Testis (tissue), 3 donors: ENCODE data around the gene S1PR1. TPM values are rescaled to one million over a fixed set of nuclear protein-coding genes. Genes with fewer than 3 reads are reported as not detected.

Experiments used
- DNase-seq: peaks from one replicate; pipeline ENCODE4 v3.0.0-alpha.2; 2019
- H3K27ac ChIP-seq, 2 donors: fragments of 200-600 bp; sonication (generic); one replicate each; pipeline ENCODE4 v1.5.1; 2019
- H3K27me3 ChIP-seq: fragments of 200-600 bp; sonication (generic); one replicate; pipeline ENCODE4 v1.5.1; 2019
- H3K36me3 ChIP-seq: fragments of 200-600 bp; sonication (generic); one replicate; pipeline ENCODE4 v1.5.1; 2017; ENCODE audit warnings: low read depth; ENCODE audit errors: missing control alignments
- H3K4me1 ChIP-seq: fragments of 200-600 bp; sonication (generic); one replicate; pipeline ENCODE4 v1.5.1; 2019
- H3K4me3 ChIP-seq, 2 donors: fragments of 200-600 bp; sonication (generic); one replicate each; pipeline ENCODE4 v1.5.1; 2017 to 2019
- H3K9me3 ChIP-seq: fragments of 200-600 bp; sonication (generic); one replicate; pipeline ENCODE4 v1.5.1; 2017
- POLR2A ChIP-seq: fragments of 450-650 bp; IDR thresholded peaks from one replicate; pipeline ENCODE4 v1.6.1; 2017; ENCODE audit warnings: antibody characterized with exemption, mild to moderate bottlenecking, moderate library complexity
- WGBS, 2 donors: methylation state at CpG; one replicate each; pipeline ENCODE4 v1.1.5; 2018; 5-methylcytosine and 5-hydroxymethylcytosine counted together
- intact Hi-C: fragments of 100-400 bp; cut with DNase I; formaldehyde crosslinking; loops from one replicate; pipeline ENCODE4 v1.15.1; 2023; ENCODE audit warnings: low total_unique reads
- polyA plus RNA-seq: library from polyadenylated mRNA; stranded (reverse); fragments of 350-450 nt; fragmentation: Illumina TruSeq; extraction: RNeasy Lipid Tissue Mini Kit (QIAGEN cat#74804); gene quantifications from one replicate; pipeline ENCODE4 v1.2.3, GENCODE V29; 2014; ENCODE audit warnings: low read depth, low replicate concordance; ENCODE audit not compliant: insufficient read depth
- total RNA-seq, 2 donors: library from RNA; depleted of rRNA; stranded (reverse); fragments of >200 nt; gene quantifications; one replicate each; pipeline ENCODE4 v1.2.3, GENCODE V29; 2016
- TF ChIP-seq, protein P1 (sequence below), 3 experiments: fragments of 450-650 bp in 2 of 3; fragments of 200-600 bp in 1 of 3; sonication (generic) in 1 of 3; IDR thresholded peaks; one replicate each; pipeline ENCODE4 v1.5.1; 2016 to 2019; ENCODE audit warnings: antibody characterized with exemption in 3 of 3, mild to moderate bottlenecking in 2 of 3, moderate library complexity in 1 of 3

The S1PR1 gene
- total and polyA plus RNA-seq, 3 donors from 2014 or later = 6.4 to 11.5 (median 9.3) TPM

GRCh38 chr1:101241485-101242225, 4.8 kb downstream of the S1PR1 start:
- Histone ChIP-seq H3K36me3 (no peaks in the 10 kb centered on the region), H3K27ac (no peak overlapping the region), H3K27me3 (no peaks in the 10 kb centered on the region), H3K4me1 (peaks cover 5% of the 10 kb centered on the region), H3K4me3 (no peak overlapping the region), H3K9me3 (no peaks in the 10 kb centered on the region)
- DNase-seq = no peak
- TF ChIP-seq POLR2A = no peak
- TF ChIP-seq, protein P1, sequence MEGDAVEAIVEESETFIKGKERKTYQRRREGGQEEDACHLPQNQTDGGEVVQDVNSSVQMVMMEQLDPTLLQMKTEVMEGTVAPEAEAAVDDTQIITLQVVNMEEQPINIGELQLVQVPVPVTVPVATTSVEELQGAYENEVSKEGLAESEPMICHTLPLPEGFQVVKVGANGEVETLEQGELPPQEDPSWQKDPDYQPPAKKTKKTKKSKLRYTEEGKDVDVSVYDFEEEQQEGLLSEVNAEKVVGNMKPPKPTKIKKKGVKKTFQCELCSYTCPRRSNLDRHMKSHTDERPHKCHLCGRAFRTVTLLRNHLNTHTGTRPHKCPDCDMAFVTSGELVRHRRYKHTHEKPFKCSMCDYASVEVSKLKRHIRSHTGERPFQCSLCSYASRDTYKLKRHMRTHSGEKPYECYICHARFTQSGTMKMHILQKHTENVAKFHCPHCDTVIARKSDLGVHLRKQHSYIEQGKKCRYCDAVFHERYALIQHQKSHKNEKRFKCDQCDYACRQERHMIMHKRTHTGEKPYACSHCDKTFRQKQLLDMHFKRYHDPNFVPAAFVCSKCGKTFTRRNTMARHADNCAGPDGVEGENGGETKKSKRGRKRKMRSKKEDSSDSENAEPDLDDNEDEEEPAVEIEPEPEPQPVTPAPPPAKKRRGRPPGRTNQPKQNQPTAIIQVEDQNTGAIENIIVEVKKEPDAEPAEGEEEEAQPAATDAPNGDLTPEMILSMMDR (IDR thresholded peaks at IDR 0.05) = no peak
- intact Hi-C loops = no loop called here

GRCh38 chr1:101242324-101243050, 5.7 kb downstream of the S1PR1 start:
- WGBS, 2 donors = 77 to 81% methylated on average over 2 of the region's 2 CpGs
- H3K27me3 ChIP-seq = no peaks in the 10 kb centered on the region
- H3K4me1 ChIP-seq = peaks cover 3% of the 10 kb centered on the region
- no peak overlapping the region for H3K27ac ChIP-seq
- intact Hi-C loops = no loop called here
- TF ChIP-seq POLR2A = no peak
- TF ChIP-seq, protein P1 (IDR thresholded peaks at IDR 0.05) = no peak
- no peaks in the 10 kb centered on the region for H3K36me3 ChIP-seq
- no peak for DNase-seq
- no peak overlapping the region for H3K4me3 ChIP-seq
- no peaks in the 10 kb centered on the region for H3K9me3 ChIP-seq

GRCh38 chr1:101243751-101244150, 6.9 kb downstream of the S1PR1 start:
- Histone ChIP-seq H3K27me3 (no peaks in the 10 kb centered on the region), H3K36me3 (no peaks in the 10 kb centered on the region), H3K9me3 (no peaks in the 10 kb centered on the region), H3K4me1 (no peaks in the 10 kb centered on the region), H3K27ac (no peak overlapping the region), H3K4me3 (no peak overlapping the region)
- 60 to 64% methylated on average over 3 of the region's 3 CpGs for WGBS, 2 donors
- intact Hi-C loops = no loop called here
- no peak for DNase-seq
- TF ChIP-seq POLR2A = no peak

DNA sequence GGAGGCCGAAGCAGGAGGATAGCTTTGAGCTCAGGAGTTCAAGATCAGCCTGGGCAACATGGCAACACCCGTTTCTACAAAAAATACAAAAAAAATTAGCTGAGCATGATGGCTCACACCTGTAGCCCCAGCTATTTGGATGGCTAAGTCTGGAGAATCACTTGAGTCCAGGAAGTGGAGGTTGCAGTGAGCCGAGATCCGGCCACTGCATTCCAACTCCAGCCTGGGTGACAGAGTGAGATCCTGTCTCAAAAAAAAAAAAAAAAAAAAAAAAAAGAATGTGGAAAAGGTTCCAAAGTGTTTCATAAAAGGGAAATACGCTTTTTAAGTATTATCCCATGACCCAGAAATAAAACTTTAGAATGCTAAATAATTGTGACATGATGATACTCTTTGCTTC, 8.0 kb downstream of the S1PR1 start:
- intact Hi-C loops = no loop called here
- TF ChIP-seq, protein P1 (IDR thresholded peaks at IDR 0.05) = no peak
- no peak for TF ChIP-seq POLR2A
- Histone ChIP-seq H3K9me3 (no peaks in the 10 kb centered on the region), H3K27me3 (no peaks in the 10 kb centered on the region), H3K27ac (no peak overlapping the region), H3K4me3 (no peak overlapping the region), H3K36me3 (no peaks in the 10 kb centered on the region), H3K4me1 (no peaks in the 10 kb centered on the region)
- no peak for DNase-seq
- WGBS, 2 donors = 88 to 89% methylated on average over 5 of the region's 5 CpGs

- intact Hi-C loops = no loop called here
- no peaks in the 10 kb centered on the region for H3K36me3 ChIP-seq
- H3K27ac ChIP-seq = no peak overlapping the region
- DNase-seq = no peak
- WGBS, 2 donors = 74 to 75% methylated on average over 2 of the region's 2 CpGs
- TF ChIP-seq, protein P1 (IDR thresholded peaks at IDR 0.05) = no peak
- no peak for TF ChIP-seq POLR2A
- H3K4me3 ChIP-seq = no peak overlapping the region
- H3K4me1 ChIP-seq = no peaks in the 10 kb centered on the region
- H3K9me3 ChIP-seq = no peaks in the 10 kb centered on the region
- no peaks in the 10 kb centered on the region for H3K27me3 ChIP-seq
These were observed 8.6 kb downstream of the S1PR1 start for GRCh38 chr1:101245246-101245927.
